ENCODE data around the gene SRSF8. TPM values are rescaled to one million over a fixed set of nuclear protein-coding genes. Genes with fewer than 3 reads are reported as not detected.

The SRSF8 gene
- total RNA-seq, 4 donors from 2014 or later = 30.3 to 42.2 (median 34.8) TPM

GRCh38 chr11:95050595-95051202 lies 16.0 kb upstream of the SRSF8 start:
- TF ChIP-seq POLR2AphosphoS5 (IDR thresholded peaks at IDR 0.05) = no peak
- no peak for TF ChIP-seq CTCF (IDR thresholded peaks at IDR 0.05)
- no peak for TF ChIP-seq EP300 (IDR thresholded peaks at IDR 0.05)
- no peak for TF ChIP-seq POLR2A (IDR thresholded peaks at IDR 0.05; ENCODE audit: low read depth)
- Histone ChIP-seq H3K27me3 (peaks cover 0 to 39% (median 4%) of the 10 kb centered on the region in 4 donors), H3K36me3 (no peaks in the 10 kb centered on the region), H3K4me3 (no peak overlapping the region), H3K27ac (replicated peaks in 1 of 4) (no peak overlapping the region), H3K4me1 (no peaks in the 10 kb centered on the region), H3K9me3 (no peaks in the 10 kb centered on the region)
- intact Hi-C loops (cut with DNase I) = no loop called here
- WGBS = 90% methylated on average over 22 of the region's 22 CpGs
- peak; percentile 77 for DNase-seq (ENCODE audit: extremely low spot score)

GRCh38 chr11:95054356-95054755 lies 12.4 kb upstream of the SRSF8 start:
- H3K4me3 ChIP-seq = no peak overlapping the region
- no peak for DNase-seq (ENCODE audit: extremely low spot score)
- H3K4me1 ChIP-seq = no peaks in the 10 kb centered on the region
- WGBS = 92% methylated on average over 2 of the region's 2 CpGs
- H3K27ac ChIP-seq (replicated peaks in 1 of 4) = no peak overlapping the region
- H3K27me3 ChIP-seq = peaks cover 0 to 39% (median 3%) of the 10 kb centered on the region in 4 donors
- H3K36me3 ChIP-seq = no peaks in the 10 kb centered on the region
- intact Hi-C loops (cut with DNase I) = no loop called here
- no peak for TF ChIP-seq EP300 (IDR thresholded peaks at IDR 0.05)
- no peaks in the 10 kb centered on the region for H3K9me3 ChIP-seq

GRCh38 chr11:95055283-95055897 lies 11.3 kb upstream of the SRSF8 start:
- Histone ChIP-seq H3K4me3 (no peak overlapping the region), H3K27me3 (peaks cover 0 to 33% (median 3%) of the 10 kb centered on the region in 4 donors), H3K9me3 (no peaks in the 10 kb centered on the region), H3K36me3 (no peaks in the 10 kb centered on the region), H3K27ac (replicated peaks in 1 of 4) (no peak overlapping the region), H3K4me1 (no peaks in the 10 kb centered on the region)
- intact Hi-C loops (cut with DNase I) = no loop called here
- DNase-seq (ENCODE audit: extremely low spot score) = peak; percentile 29
- WGBS = 38% methylated on average over 2 of the region's 2 CpGs
- TF ChIP-seq POLR2A (IDR thresholded peaks at IDR 0.05; ENCODE audit: low read depth) (no peak), POLR2AphosphoS5 (IDR thresholded peaks at IDR 0.05) (no peak), EP300 (IDR thresholded peaks at IDR 0.05) (no peak)

GRCh38 chr11:95057959-95058358 lies 8.8 kb upstream of the SRSF8 start:
- 96% methylated on average over 7 of the region's 8 CpGs for WGBS
- TF ChIP-seq POLR2AphosphoS5 (IDR thresholded peaks at IDR 0.05) = no peak
- no peak for TF ChIP-seq POLR2A (IDR thresholded peaks at IDR 0.05; ENCODE audit: low read depth)
- no peak for TF ChIP-seq CTCF (IDR thresholded peaks at IDR 0.05)
- TF ChIP-seq EP300 (IDR thresholded peaks at IDR 0.05) = no peak
- no peaks in the 10 kb centered on the region for H3K4me1 ChIP-seq
- no peaks in the 10 kb centered on the region for H3K36me3 ChIP-seq
- H3K27me3 ChIP-seq = peaks cover 0 to 19% (median 3%) of the 10 kb centered on the region in 4 donors
- no peaks in the 10 kb centered on the region for H3K9me3 ChIP-seq
- H3K4me3 ChIP-seq = no peak overlapping the region
- peak; percentile 53 for DNase-seq (ENCODE audit: extremely low spot score)
- intact Hi-C loops (cut with DNase I) = no loop called here
- no peak overlapping the region for H3K27ac ChIP-seq (replicated peaks in 1 of 4)

- Histone ChIP-seq H3K36me3 (no peaks in the 10 kb centered on the region), H3K9me3 (no peaks in the 10 kb centered on the region), H3K4me3 (no peak overlapping the region), H3K27ac (replicated peaks in 1 of 4) (no peak overlapping the region), H3K27me3 (peaks cover 0 to 12% (median 3%) of the 10 kb centered on the region in 4 donors), H3K4me1 (no peaks in the 10 kb centered on the region)
- intact Hi-C loops (cut with DNase I) = no loop called here
- WGBS = 73% methylated on average over 1 of the region's 1 CpG
- no peak for TF ChIP-seq CTCF (IDR thresholded peaks at IDR 0.05)
- no peak for TF ChIP-seq POLR2AphosphoS5 (IDR thresholded peaks at IDR 0.05)
- TF ChIP-seq POLR2A (IDR thresholded peaks at IDR 0.05; ENCODE audit: low read depth) = no peak
- TF ChIP-seq EP300 (IDR thresholded peaks at IDR 0.05) = no peak
- DNase-seq (ENCODE audit: extremely low spot score) = peak; percentile 42
Observed at GRCh38 chr11:95058621-95059020, 8.1 kb upstream of the SRSF8 start.
